ENCODE data around the gene JCAD. TPM values are rescaled to one million over a fixed set of nuclear protein-coding genes. Genes with fewer than 3 reads are reported as not detected.

JCAD gene
- total and polyA plus RNA-seq, 2 of the 8 experiments (the other 6 are each of a cell fraction or from before 2014, with no cell fraction given) = 0.56 to 5.2 TPM

- no peak overlapping the region for H3K18ac ChIP-seq (ENCODE audit: extremely low read depth, low read length)
- DNase-seq (ENCODE audit: low read depth in 1 of 2, low spot score in 2 of 2) (no peak), FAIRE-seq (no peak)
- no peaks in the 10 kb centered on the region for H3K23me2 ChIP-seq (ENCODE audit: low read depth, low read length)
- H3K36me3 ChIP-seq (ENCODE audit: control insufficient read depth in 2 of 4, insufficient read depth in 4 of 4, low read length in 3 of 4) = no peaks in the 10 kb centered on the region
- ChIA-PET CTCF (ENCODE audit: partially characterized antibody) (interaction anchor here (0.6 to 2.6 kb wide), 4 partner anchors 22 to 506 kb away, joined by 3 to 7 read pairs (median 3); no protein-coding TSS in a partner anchor), POLR2A (ENCODE audit: partially characterized antibody) (no interaction called here)
- H3K4me1 ChIP-seq (replicated peaks in 1 of 4; ENCODE audit: control insufficient read depth in 3 of 4, insufficient read depth in 4 of 4, low read length in 3 of 4) = no peaks in the 10 kb centered on the region
- H3K9ac ChIP-seq (replicated peaks in 1 of 4; ENCODE audit: extremely low read depth in 1 of 4, low read depth in 3 of 4, low read length in 3 of 4) = no peak overlapping the region
- no peak overlapping the region for H3K23ac ChIP-seq (ENCODE audit: insufficient read length)
- no peak overlapping the region for H3K4me3 ChIP-seq (ENCODE audit: extremely low read depth in 1 of 4, insufficient read depth in 2 of 4, low read depth in 3 of 4, low read length in 4 of 4)
- no peak overlapping the region for H2BK120ac ChIP-seq (replicated peaks; ENCODE audit: low read depth, low read length)
- no peak overlapping the region for H4K8ac ChIP-seq (ENCODE audit: extremely low read depth, insufficient read depth, low read length)
- no peak overlapping the region for H2BK5ac ChIP-seq (ENCODE audit: low read depth, low read length)
- H3K79me2 ChIP-seq (ENCODE audit: control insufficient read depth in 1 of 2, insufficient read depth in 2 of 2, low read length in 2 of 2) = no peaks in the 10 kb centered on the region
- H3K4ac ChIP-seq (replicated peaks; ENCODE audit: insufficient read length, low read depth, low read length) = no peak overlapping the region
- no peak overlapping the region for H3K4me2 ChIP-seq (ENCODE audit: insufficient read depth in 1 of 2, low read depth in 2 of 2, low read length in 2 of 2)
- H2AFZ ChIP-seq (ENCODE audit: low read length) = no peak overlapping the region
- no peak overlapping the region; the same call in 1 of the 2 replicates for H2BK20ac ChIP-seq (ENCODE audit: low read length)
- no peak overlapping the region for H2AK5ac ChIP-seq (ENCODE audit: low read depth, low read length)
- WGBS, 2 experiments (ENCODE audit: extremely low coverage in 1 of 2, insufficient coverage in 1 of 2, insufficient read length in 1 of 2, insufficient replicate concordance in 2 of 2, low coverage in 1 of 2, low lambda C conversion rate in 2 of 2, missing lambda C conversion rate in 1 of 2) = 89% methylated on average over 4 of the region's 4 CpGs; no CpG with 5 or more reads in 1 of the 2 experiments
- no peaks in the 10 kb centered on the region for H3K27me3 ChIP-seq (replicated peaks in 1 of 4; ENCODE audit: control insufficient read depth in 3 of 4, extremely low read depth in 1 of 4, insufficient read depth in 3 of 4, low read length in 3 of 4)
- H3K9me3 ChIP-seq (ENCODE audit: insufficient read depth in 2 of 2, low read depth in 1 of 2, low read length in 1 of 2) = no peaks in the 10 kb centered on the region
- H3K14ac ChIP-seq (ENCODE audit: insufficient read length) = no peak overlapping the region
- H3K27ac ChIP-seq (ENCODE audit: low read depth, low read length) = no peak overlapping the region
- no peak overlapping the region for H3K56ac ChIP-seq (replicated peaks; ENCODE audit: insufficient read length, low read depth, low read length)
- H2BK15ac ChIP-seq (ENCODE audit: low read length) = no peak overlapping the region
- no peaks in the 10 kb centered on the region for H3K79me1 ChIP-seq (ENCODE audit: low read depth, low read length)
- H4K20me1 ChIP-seq (replicated peaks in 1 of 2; ENCODE audit: control insufficient read depth in 1 of 2, insufficient read depth in 2 of 2, low read length in 2 of 2) = no peaks in the 10 kb centered on the region
- TF ChIP-seq HDAC6 (IDR thresholded peaks at IDR 0.05; ENCODE audit: low read depth, low read length) = no peak
- TF ChIP-seq ASH2L (IDR thresholded peaks at IDR 0.05; ENCODE audit: low read length) = no peak
- no peak for TF ChIP-seq SP4 (IDR thresholded peaks at IDR 0.05; ENCODE audit: low read length)
- TF ChIP-seq CREB1 (IDR thresholded peaks at IDR 0.05) = no peak
- no peak for TF ChIP-seq HDAC2 (IDR thresholded peaks at IDR 0.05; ENCODE audit: borderline replicate concordance in 1 of 2, low read depth in 2 of 2, low read length in 2 of 2)
- no peak overlapping the region for H4K91ac ChIP-seq (replicated peaks; ENCODE audit: insufficient read length, low read length)
- no peak overlapping the region for H2BK12ac ChIP-seq (ENCODE audit: low read depth, low read length)
- H4K5ac ChIP-seq (ENCODE audit: insufficient read length, low read depth, low read length) = no peak overlapping the region
Measured at GRCh38 chr10:29977171-29977570, 82.2 kb downstream of the JCAD start.
